Loucy (cell line): ENCODE results near the gene MALAT1.

Source experiments
- EZH2phosphoT487 ChIP-seq: fragments of 200-600 bp; IDR thresholded peaks from 2 replicates; pipeline ENCODE4 v1.6.1; 2018; ENCODE audit warnings: antibody characterized with exemption, mild to moderate bottlenecking, moderate library complexity, borderline replicate concordance
- TF ChIP-seq, protein P1 (sequence below): fragments of 200-600 bp; sonication (generic); conservative IDR thresholded peaks from 2 replicates; pipeline ENCODE4 v1.5.1; 2014; ENCODE audit warnings: mild to moderate bottlenecking, antibody characterized with exemption, low read length

DNA sequence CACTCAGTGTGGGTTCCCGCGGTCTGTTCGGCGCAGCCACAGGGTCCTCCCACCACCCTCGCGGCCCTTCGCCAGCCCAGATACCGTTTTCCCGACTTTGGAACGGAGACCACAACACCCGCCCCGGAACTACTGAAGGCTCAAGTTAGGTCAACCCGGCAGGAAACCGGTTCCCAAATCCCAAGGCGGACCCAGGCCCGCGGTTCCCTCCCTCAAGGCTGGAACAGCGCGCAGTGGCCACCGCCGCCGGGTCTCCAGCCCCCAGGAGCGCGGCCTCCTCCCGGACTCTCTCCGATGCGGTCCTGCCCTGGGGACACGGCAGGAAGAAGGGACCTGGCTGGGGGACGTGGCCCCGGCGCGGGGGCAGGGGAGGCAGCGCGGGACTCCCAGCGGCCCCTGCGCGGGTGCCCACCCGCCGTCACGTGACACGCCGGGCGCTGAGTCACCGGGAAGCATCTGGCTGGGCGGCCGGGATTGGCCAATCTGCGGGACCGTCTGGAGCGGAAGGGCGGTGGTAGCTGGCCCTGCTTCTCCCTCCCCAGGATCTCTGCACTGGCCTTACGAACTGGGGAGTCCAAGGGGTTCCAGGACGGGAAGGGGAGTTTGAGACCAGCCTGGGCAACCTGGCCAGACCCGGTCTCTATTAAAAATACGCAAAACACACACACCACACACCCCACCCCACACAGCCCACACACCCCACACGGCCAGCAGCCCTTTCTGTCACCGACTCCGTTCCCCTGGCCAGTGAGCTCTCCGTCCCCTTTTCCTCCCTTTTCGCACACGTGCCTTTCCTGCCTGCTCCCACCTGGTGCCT is 21.5 kb upstream of the MALAT1 start:
- TF ChIP-seq, protein P1, sequence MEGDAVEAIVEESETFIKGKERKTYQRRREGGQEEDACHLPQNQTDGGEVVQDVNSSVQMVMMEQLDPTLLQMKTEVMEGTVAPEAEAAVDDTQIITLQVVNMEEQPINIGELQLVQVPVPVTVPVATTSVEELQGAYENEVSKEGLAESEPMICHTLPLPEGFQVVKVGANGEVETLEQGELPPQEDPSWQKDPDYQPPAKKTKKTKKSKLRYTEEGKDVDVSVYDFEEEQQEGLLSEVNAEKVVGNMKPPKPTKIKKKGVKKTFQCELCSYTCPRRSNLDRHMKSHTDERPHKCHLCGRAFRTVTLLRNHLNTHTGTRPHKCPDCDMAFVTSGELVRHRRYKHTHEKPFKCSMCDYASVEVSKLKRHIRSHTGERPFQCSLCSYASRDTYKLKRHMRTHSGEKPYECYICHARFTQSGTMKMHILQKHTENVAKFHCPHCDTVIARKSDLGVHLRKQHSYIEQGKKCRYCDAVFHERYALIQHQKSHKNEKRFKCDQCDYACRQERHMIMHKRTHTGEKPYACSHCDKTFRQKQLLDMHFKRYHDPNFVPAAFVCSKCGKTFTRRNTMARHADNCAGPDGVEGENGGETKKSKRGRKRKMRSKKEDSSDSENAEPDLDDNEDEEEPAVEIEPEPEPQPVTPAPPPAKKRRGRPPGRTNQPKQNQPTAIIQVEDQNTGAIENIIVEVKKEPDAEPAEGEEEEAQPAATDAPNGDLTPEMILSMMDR: no peak
- TF ChIP-seq EZH2phosphoT487: no peak
